CD4-positive, alpha-beta T cell (primary cell): ENCODE results near the gene CSTF1. TPM values are rescaled to one million over a fixed set of nuclear protein-coding genes. Genes with fewer than 3 reads are reported as not detected.
A peak's percentile ranks its signal among the peaks of the same experiment; 100 is the strongest.

Experiments
- ATAC-seq: fragments of 200-7000 bp; cut with Tn5 transposase; one replicate; pipeline ENCODE4 v1.10.0; 2022; ENCODE audit warnings: mild to moderate bottlenecking; ENCODE audit not compliant: poor library complexity
- CTCF ChIA-PET: fragments of 350-600 bp; sonication (Branson Sonifier 250); formaldehyde crosslinking; loops from one replicate; lab custom pipeline; 2021; ENCODE audit warnings: antibody characterized with exemption, inconsistent platforms; lab: Charles Lee
- POLR2A ChIA-PET: fragments of 350-600 bp; sonication (Branson Sonifier 250); formaldehyde crosslinking; loops from one replicate; lab custom pipeline; 2021; ENCODE audit warnings: antibody characterized with exemption, inconsistent platforms; lab: Charles Lee
- DNase-seq, 14 experiments: peaks; one replicate each; pipeline ENCODE4 v3.0.0-alpha.2; 2013 to 2020; ENCODE audit warnings: mixed read lengths in 2 of 14
- H3K27ac ChIP-seq, 2 donors: one replicate each; pipeline versions ENCODE4 v1.5.1 to v1.7.0; 2013; ENCODE audit warnings: low read length in 2 of 2, low read depth in 1 of 2, mild to moderate bottlenecking in 1 of 2
- H3K27me3 ChIP-seq, 2 experiments: 1 replicate in 1 of 2; 2 replicates in 1 of 2; pipeline versions ENCODE4 v1.6.1 to v1.7.0; 2013; ENCODE audit warnings: low read length in 2 of 2, control low read depth in 1 of 2, mild to moderate bottlenecking in 1 of 2, moderate library complexity in 1 of 2; ENCODE audit not compliant: insufficient read depth in 2 of 2, control insufficient read depth in 1 of 2
- H3K36me3 ChIP-seq: one replicate; pipeline ENCODE4 v1.6.1; 2013; ENCODE audit warnings: low read length, control low read depth; ENCODE audit not compliant: insufficient read depth
- H3K4me1 ChIP-seq: one replicate; pipeline ENCODE4 v1.6.1; 2013; ENCODE audit warnings: low read length, control low read depth; ENCODE audit not compliant: insufficient read depth
- H3K4me3 ChIP-seq: one replicate; pipeline ENCODE4 v1.5.1; 2013; ENCODE audit warnings: mild to moderate bottlenecking, low read length, moderate library complexity
- H3K9me3 ChIP-seq, 2 experiments: 1 replicate in 1 of 2; 2 replicates in 1 of 2; pipeline versions ENCODE4 v1.6.1 to v1.7.0; 2013; ENCODE audit warnings: low read length in 2 of 2, mild to moderate bottlenecking in 2 of 2, control low read depth in 1 of 2, moderate library complexity in 1 of 2; ENCODE audit not compliant: control insufficient read depth in 1 of 2, insufficient read depth in 1 of 2
- H3K27ac Mint-ChIP-seq: one replicate; pipeline ENCODE4 v1.8.0; 2020; ENCODE audit warnings: mixed read lengths
- H3K27me3 Mint-ChIP-seq: one replicate; pipeline ENCODE4 v1.8.0; 2021; ENCODE audit warnings: mixed read lengths
- H3K36me3 Mint-ChIP-seq: one replicate; pipeline ENCODE4 v1.8.0; 2021; ENCODE audit warnings: low read depth, mixed read lengths
- H3K4me1 Mint-ChIP-seq: one replicate; pipeline ENCODE4 v1.8.0; 2021; ENCODE audit warnings: low read depth, mixed read lengths
- H3K4me3 Mint-ChIP-seq: one replicate; pipeline ENCODE4 v1.8.0; 2020; ENCODE audit warnings: mild to moderate bottlenecking, mixed read lengths
- H3K9me3 Mint-ChIP-seq: one replicate; pipeline ENCODE4 v1.8.0; 2020; ENCODE audit warnings: mixed read lengths
- CTCF ChIP-seq: fragments of 200-600 bp; IDR thresholded peaks from one replicate; pipeline ENCODE4 v1.8.0; 2022; ENCODE audit warnings: antibody characterized with exemption, mild to moderate bottlenecking
- intact Hi-C, 2 experiments: fragments of 100-400 bp; cut with DNase I in 1 of 2; cut with micrococcal nuclease in 1 of 2; formaldehyde crosslinking; loops; one replicate each; pipeline versions ENCODE4 v1.15.1 to v1.9.0; 2023 to 2025; cut with DNase I, micrococcal nuclease
- total RNA-seq, 174 experiments: library from RNA in 2 of 174; stranded (reverse) in 2 of 174; gene quantifications; one replicate each; pipeline ENCODE4 v1.2.3 and lab custom pipeline; 2021 to 2026

The CSTF1 gene
- total RNA-seq, 2 experiments from 2014 or later, result 20.7 to 21.8 TPM

GRCh38 chr20:56393653-56394052, 1.2 kb downstream of the CSTF1 start:
- no peaks in the 10 kb centered on the region for H3K9me3 ChIP-seq
- ChIA-PET POLR2A (interaction anchor here (0.6 to 3.1 kb wide), 9 partner anchors 16 to 85 kb away, joined by 3 to 45 read pairs (median 6); partner anchors contain the start of genes CASS4, FAM210B and RTF2), CTCF (no interaction called here)
- H3K27ac ChIP-seq, result peak overlapping the region; percentile 22 to 46
- Mint-ChIP-seq H3K27me3 (no peaks in the 10 kb centered on the region), H3K27ac (no peak overlapping the region), H3K9me3 (no peaks in the 10 kb centered on the region), H3K36me3 (peaks cover 42% of the 10 kb centered on the region), H3K4me1 (peaks cover 28% of the 10 kb centered on the region), H3K4me3 (no peak overlapping the region)
- no peak for ATAC-seq
- peaks cover 35% of the 10 kb centered on the region for H3K36me3 ChIP-seq
- peak overlapping the region; percentile 88 for H3K4me3 ChIP-seq
- no peak for DNase-seq
- TF ChIP-seq CTCF, result no peak
- intact Hi-C loops, result loop anchor here (2.0 to 10.0 kb wide), 3 partner anchors 111 to 2001 kb away; partner anchors contain the start of gene RAE1 (in 1 of the 2)
- H3K4me1 ChIP-seq, result peaks cover 24% of the 10 kb centered on the region
- no peaks in the 10 kb centered on the region for H3K27me3 ChIP-seq

- H3K36me3 Mint-ChIP-seq, result peaks cover 56% of the 10 kb centered on the region
These were observed 2.7 kb downstream of the CSTF1 start for GRCh38 chr20:56395166-56395565.

GRCh38 chr20:56400001-56400640, 7.7 kb downstream of the CSTF1 start:
- ATAC-seq (peak; percentile 32), DNase-seq (peak in 12 of 14 experiments; percentile 19 to 89 (median 58))
- TF ChIP-seq CTCF, result peak; percentile 92
- Histone ChIP-seq H3K36me3 (peaks cover 88% of the 10 kb centered on the region), H3K27me3 (no peaks in the 10 kb centered on the region), H3K27ac (no peak overlapping the region), H3K4me3 (no peak overlapping the region), H3K4me1 (no peaks in the 10 kb centered on the region), H3K9me3 (no peaks in the 10 kb centered on the region)
- Mint-ChIP-seq H3K36me3 (peaks cover 84% of the 10 kb centered on the region), H3K27me3 (no peaks in the 10 kb centered on the region), H3K27ac (peak overlapping the region; percentile 74), H3K4me1 (peaks cover 34% of the 10 kb centered on the region), H3K4me3 (no peak overlapping the region), H3K9me3 (no peaks in the 10 kb centered on the region)
- POLR2A ChIA-PET, result interaction anchor here (0.5 to 1.0 kb wide), 2 partner anchors 12 to 32 kb away, joined by 3 read pairs; partner anchors contain the start of gene CASS4
- CTCF ChIA-PET, result interaction anchor here (0.7 to 1.6 kb wide), 2 partner anchors 8 to 69 kb away, joined by 3 to 4 read pairs; partner anchors contain the start of genes AURKA, CSTF1 and RTF2
- intact Hi-C loops, result loop anchor here in 1 of 2 experiments (1.0 to 2.0 kb wide), 4 partner anchors 18 to 116 kb away; partner anchors contain the start of gene RTF2

More at GRCh38 chr20:56395166-56395565, 2.7 kb downstream of the CSTF1 start:
- Histone ChIP-seq H3K4me3 (no peak overlapping the region), H3K27me3 (no peaks in the 10 kb centered on the region), H3K27ac (no peak overlapping the region), H3K4me1 (peaks cover 24% of the 10 kb centered on the region), H3K36me3 (peaks cover 48% of the 10 kb centered on the region), H3K9me3 (no peaks in the 10 kb centered on the region)
- ATAC-seq, result no peak
- H3K4me1 Mint-ChIP-seq, result peaks cover 32% of the 10 kb centered on the region
- CTCF ChIA-PET, result interaction anchor here (0.6 to 1.6 kb wide), 3 partner anchors 22 to 65 kb away, joined by 3 to 4 read pairs (median 3); no protein-coding TSS in a partner anchor
- no peaks in the 10 kb centered on the region for H3K27me3 Mint-ChIP-seq
- no peak overlapping the region for H3K27ac Mint-ChIP-seq
- no peak overlapping the region for H3K4me3 Mint-ChIP-seq
- DNase-seq, result no peak
- no peak for TF ChIP-seq CTCF
- intact Hi-C loops, result loop anchor here in 1 of 2 experiments (10.0 kb wide), 1 partner anchor 2000 kb away; no protein-coding TSS in a partner anchor
- POLR2A ChIA-PET, result interaction anchor here (1.4 kb wide), 1 partner anchor 17 kb away, joined by 9 read pairs; the partner anchor contains the start of gene CASS4
- no peaks in the 10 kb centered on the region for H3K9me3 Mint-ChIP-seq
